K562 (cell line): ENCODE data around the gene IRF6. TPM values are rescaled to one million over a fixed set of nuclear protein-coding genes. Genes with fewer than 3 reads are reported as not detected.

ENCODE experiments used
- ATAC-seq: fragments of 200-7000 bp; cut with Tn5 transposase; 3 replicates; pipeline ENCODE4 v1.9.1; 2020; ENCODE audit warnings: moderate library complexity
- BruUV-seq: library from RNA; stranded (reverse); fragments of 400-500 nt; replicated peaks from 2 replicates; lab custom pipeline; 2021; lab: Mats Ljungman, UMichigan
- CTCF ChIA-PET: fragments of 300-600 bp; formaldehyde crosslinking; extraction: SDS; loops from one replicate; lab custom pipeline; 2021; ENCODE audit warnings: low intra/inter-chr PET ratio; lab: Yijun Ruan, JAX
- POLR2A ChIA-PET: fragments of 300-600, 350-650 bp; sonication (Branson Sonifier 250); formaldehyde crosslinking; extraction: SDS; loops from one replicate; lab custom pipeline; 2021; ENCODE audit warnings: antibody characterized with exemption, inconsistent platforms; lab: Yijun Ruan, JAX
- DNase-seq, 4 experiments: peaks; one replicate each; pipeline versions ENCODE4 v3.0.0 to v3.0.0-alpha.2; 2011 to 2018; ENCODE audit warnings: low spot score in 3 of 4, mixed read lengths in 3 of 4; ENCODE audit errors: extremely low read depth in 1 of 4
- FAIRE-seq: peaks from 2 replicates; lab custom pipeline; 2011; peaks lifted over from hg19 to GRCh38; lab: Jason Lieb, UNC
- H2AFZ ChIP-seq: 2 replicates; pipeline ENCODE4 v1.6.0; 2011; ENCODE audit warnings: low read depth, low read length, control low read depth, inconsistent platforms
- H3K27ac ChIP-seq: fragments of 200-600 bp; 3 replicates; pipeline ENCODE4 v1.8.0; 2011; ENCODE audit warnings: low read depth, mild to moderate bottlenecking, control low read depth, inconsistent platforms, low read length, moderate library complexity, mixed read lengths; ENCODE audit errors: extremely low read depth
- H3K27me3 ChIP-seq, 2 experiments: fragments of 300-600 bp in 1 of 2; 2 replicates in 1 of 2; 3 replicates in 1 of 2; pipeline versions ENCODE4 v1.6.0 to v1.8.0; 2011; ENCODE audit warnings: inconsistent platforms in 2 of 2, low read length in 2 of 2, mild to moderate bottlenecking in 1 of 2, mixed read lengths in 1 of 2, moderate library complexity in 1 of 2; ENCODE audit not compliant: control insufficient read depth in 2 of 2, insufficient read depth in 2 of 2
- H3K36me3 ChIP-seq: fragments of 300-600 bp; 3 replicates; pipeline ENCODE4 v1.8.0; 2011; ENCODE audit warnings: mild to moderate bottlenecking, low read length, inconsistent platforms; ENCODE audit not compliant: control insufficient read depth, insufficient read depth
- H3K4me1 ChIP-seq, 2 experiments: fragments of 200-600 bp in 1 of 2; replicated peaks in 1 of 2; 2 replicates in 1 of 2; 3 replicates in 1 of 2; pipeline versions ENCODE4 v1.5.1 to v1.8.0; 2011; ENCODE audit warnings: inconsistent platforms in 2 of 2, low read length in 2 of 2, mild to moderate bottlenecking in 1 of 2, mixed read lengths in 1 of 2, moderate library complexity in 1 of 2; ENCODE audit not compliant: control insufficient read depth in 2 of 2, insufficient read depth in 2 of 2
- H3K4me2 ChIP-seq: 2 replicates; pipeline ENCODE4 v1.6.1; 2011; ENCODE audit warnings: low read length, control low read depth, inconsistent platforms, mixed read lengths; ENCODE audit not compliant: insufficient read depth
- H3K4me3 ChIP-seq: fragments of 200-600 bp; sonication (generic), shearing (Covaris generic); 2 replicates; pipeline ENCODE4 v1.5.1; 2016; ENCODE audit warnings: control low read depth, inconsistent platforms
- H3K79me2 ChIP-seq: fragments of 200-600 bp; 3 replicates; pipeline ENCODE4 v1.8.0; 2011; ENCODE audit warnings: low read length, inconsistent platforms; ENCODE audit not compliant: control insufficient read depth, insufficient read depth
- H3K9ac ChIP-seq, 2 experiments: 2 replicates each; pipeline versions ENCODE4 v1.6.0 to v1.6.1; 2011; ENCODE audit warnings: low read depth in 2 of 2, low read length in 2 of 2, control low read depth in 1 of 2, inconsistent platforms in 1 of 2, mild to moderate bottlenecking in 1 of 2, mixed read lengths in 1 of 2; ENCODE audit not compliant: insufficient read depth in 1 of 2
- H3K9me1 ChIP-seq: one replicate; pipeline ENCODE4 v1.6.0; 2011; ENCODE audit warnings: inconsistent platforms, mild to moderate bottlenecking, low read length, moderate library complexity; ENCODE audit not compliant: control insufficient read depth, insufficient read depth
- H3K9me3 ChIP-seq: replicated peaks from 2 replicates; pipeline ENCODE4 v1.5.1; 2011; ENCODE audit warnings: low read depth, low read length, inconsistent platforms; ENCODE audit not compliant: control insufficient read depth, insufficient read depth
- H4K20me1 ChIP-seq: replicated peaks from 2 replicates; pipeline ENCODE4 v1.6.1; 2011; ENCODE audit warnings: low read length, inconsistent platforms, mixed read lengths; ENCODE audit not compliant: control insufficient read depth, insufficient read depth
- HMG20B ChIP-seq: fragments of 250-450 bp; sonication (Bioruptor Pico); IDR thresholded peaks from 2 replicates; pipeline ENCODE4 v1.5.0; 2021; ENCODE audit warnings: mild to moderate bottlenecking
- MXD1 ChIP-seq: fragments of 250-450 bp; sonication (Bioruptor Pico); IDR thresholded peaks from 2 replicates; pipeline ENCODE4 v1.8.0; 2021; ENCODE audit warnings: borderline replicate concordance, mild to moderate bottlenecking, moderate library complexity; ENCODE audit not compliant: poor library complexity, severe bottlenecking
- PURB ChIP-seq: sonication (generic); formaldehyde crosslinking; IDR thresholded peaks from 2 replicates; pipeline ENCODE4 v1.9.0; 2021; ENCODE audit warnings: low read depth, mild to moderate bottlenecking, missing genetic modification reagents
- SETDB1 ChIP-seq: IDR thresholded peaks from one replicate; pipeline ENCODE4 v1.6.1; 2012; ENCODE audit warnings: low read length, control low read depth, inconsistent platforms
- WGBS: fragments of 100-300 bp; shearing (Covaris generic); methylation state at CpG from one replicate; pipeline ENCODE4 v1.1.6; 2016; ENCODE audit warnings: low coverage, mixed read lengths; ENCODE audit not compliant: insufficient coverage; ENCODE audit errors: missing lambda C conversion rate; 5-methylcytosine and 5-hydroxymethylcytosine counted together
- in situ Hi-C: fragments of 300-500 bp; cut with MboI; formaldehyde crosslinking; loops from 4 replicates; pipeline ENCODE4 v1.15.0; 2018; ENCODE audit warnings: inconsistent platforms, mixed read lengths
- intact Hi-C: fragments of 100-400 bp; cut with micrococcal nuclease; formaldehyde crosslinking; loops from 2 replicates; pipeline ENCODE4 v1.14.2; 2022
- polyA plus RNA-seq, 8 experiments: library from polyadenylated mRNA; depleted of rRNA in 4 of 8; stranded (reverse) in 5 of 8; unstranded in 3 of 8; fragments of >200 nt; fragmentation: Nextera tagmentation in 2 of 8; fragmentation: Illumina TruSeq in 1 of 8; extraction: Ambion mirVana in 2 of 8; extraction: Trizol in 1 of 8; gene quantifications; 2 replicates each; pipeline versions ENCODE4 v1.2.1 to v1.2.3, GENCODE V29; 2011 to 2014; ENCODE audit warnings: inconsistent platforms in 1 of 8, missing spikeins in 1 of 8
- total RNA-seq, 7 experiments: library from RNA; depleted of rRNA in 6 of 7; stranded (reverse); fragments of >200 nt in 6 of 7; fragmentation: Illumina TruSeq in 2 of 7; extraction: Trizol in 2 of 7; gene quantifications; 2 replicates each; pipeline versions ENCODE4 v1.2.1 to v1.2.3, GENCODE V29; 2011 to 2021; ENCODE audit warnings: low replicate concordance in 1 of 7

Gene IRF6
- total and polyA plus RNA-seq, 9 of the 15 experiments (the other 6 are each of a cell fraction or from before 2014, with no cell fraction given), result 0.03 to 0.65 (median 0.17) TPM

- CTCF ChIA-PET, result interaction anchor here (3.2 kb wide), 1 partner anchor 179 kb away, joined by 22 read pairs; no protein-coding TSS in a partner anchor
- Histone ChIP-seq H3K27me3 (peaks cover 8 to 13% of the 10 kb centered on the region in 2 experiments; a peak in 4 of 5 replicates), H3K27ac (no peak overlapping the region), H2AFZ (no peak overlapping the region), H3K9ac (no peak overlapping the region)
- intact Hi-C loops, result loop anchor here (10.0 kb wide), 1 partner anchor 144 kb away; no protein-coding TSS in a partner anchor
- no peak for TF ChIP-seq HMG20B
- no peak for TF ChIP-seq PURB (CRISPR knock-in tag)
- no peak for TF ChIP-seq MXD1 (CRISPR knock-in tag)
- TF ChIP-seq SETDB1, result no peak
- TF ChIP-seq, all 486 proteins: peak for 0
- POLR2A ChIA-PET, result interaction anchor here (1.1 kb wide), 1 partner anchor 67 kb away, joined by 3 read pairs; no protein-coding TSS in a partner anchor
- FAIRE-seq (no peak), ATAC-seq (no peak), DNase-seq (no peak)
- H3K4me3 ChIP-seq, result no peak overlapping the region
- H3K4me1 ChIP-seq, result peaks cover 5 to 7% of the 10 kb centered on the region in 2 experiments; a peak in 4 of 5 replicates
- no peaks in the 10 kb centered on the region for H3K9me1 ChIP-seq
- no peaks in the 10 kb centered on the region for H4K20me1 ChIP-seq
- H3K79me2 ChIP-seq, result no peaks in the 10 kb centered on the region
- no TSS peak for BruUV-seq
- H3K9me3 ChIP-seq, result no peaks in the 10 kb centered on the region
- no peak overlapping the region for H3K4me2 ChIP-seq
- in situ Hi-C loops, result no loop called here
- 0% methylated on average over 2 of the region's 2 CpGs for WGBS
- no peaks in the 10 kb centered on the region for H3K36me3 ChIP-seq
Measured at GRCh38 chr1:209749205-209749604, 56.7 kb downstream of the IRF6 start.
